HG03060 (cell line): ENCODE results near the gene FLOT2.
"Not testable (repeated sequence)": the region's sequence is repeated elsewhere in the genome, so short reads cannot be mapped to it uniquely, and the experiment has no call there.

Experiments
- ATAC-seq: cut with Tn5 transposase; IDR thresholded peaks from one replicate; pipeline ENCODE4 v1.9.1; 2021; ENCODE audit warnings: low read depth, moderate number of reproducible peaks; ENCODE audit not compliant: unreplicated experiment

FLOT2 gene

DNA sequence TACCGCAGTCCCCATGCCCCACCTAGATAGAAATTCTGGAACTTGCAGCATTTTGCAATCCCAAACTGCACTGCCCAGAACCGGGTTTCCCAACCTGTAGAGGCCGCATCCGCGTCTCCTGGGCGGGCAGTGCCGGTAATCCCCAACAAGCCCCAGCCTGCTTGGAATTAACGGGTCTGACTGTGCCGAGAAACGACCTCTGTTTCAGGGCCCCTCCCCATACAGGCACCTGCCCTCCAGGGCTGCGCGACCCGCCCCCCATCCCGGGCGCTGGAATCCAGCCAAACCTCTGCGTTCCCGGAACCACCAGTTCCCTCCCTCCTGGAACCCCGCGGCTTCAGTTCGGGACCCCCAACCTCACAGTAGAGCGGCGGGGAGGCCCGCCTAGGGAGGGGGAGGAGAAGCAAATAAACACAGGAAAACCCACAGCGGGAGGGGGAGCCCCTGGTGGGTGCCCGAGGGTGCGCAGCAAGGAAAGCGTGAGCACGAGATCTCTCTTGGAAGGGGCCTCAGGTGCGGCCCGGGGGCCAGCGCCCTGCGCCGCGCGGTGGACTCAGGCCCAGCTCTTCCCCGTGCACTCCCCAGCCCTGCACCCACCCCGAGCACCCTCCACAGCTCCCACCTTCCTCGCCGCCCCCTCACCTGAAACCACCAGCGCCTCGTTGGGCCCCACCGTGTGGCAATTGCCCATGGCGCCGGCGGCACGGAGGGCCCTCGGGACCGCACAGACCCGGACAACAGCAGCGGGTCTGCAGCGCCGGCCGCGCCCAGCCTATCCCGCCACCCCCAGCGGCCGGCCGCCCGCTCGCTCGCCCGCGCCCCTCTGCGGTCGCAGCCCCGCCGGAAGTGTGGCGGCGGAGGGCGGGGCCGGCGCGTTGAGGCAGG is at the start of gene FLOT2:
Gene FLOT2 (minus strand): TSS at position 850 of the 885 bp plus-strand sequence. CDS start 159 bp downstream, at position 691.
- ATAC-seq: no peak

DNA sequence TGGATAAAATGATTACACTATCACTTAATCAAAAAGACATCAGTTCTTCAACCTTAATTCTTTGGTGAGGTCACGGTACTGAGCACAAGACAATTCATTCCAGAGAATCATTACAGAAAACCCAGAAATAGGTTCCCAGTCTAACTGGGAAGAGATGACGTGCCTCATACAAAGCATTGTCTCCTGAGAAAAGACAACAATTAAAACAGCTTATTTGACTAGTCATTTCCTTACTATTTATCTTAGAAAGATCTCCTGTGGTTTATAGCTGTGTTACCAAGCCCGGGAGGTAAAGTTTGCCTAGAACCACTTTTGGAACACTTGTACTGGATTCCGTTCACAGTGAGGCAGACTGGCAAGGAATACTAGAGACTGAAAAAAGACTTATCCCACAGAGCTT is 48.7 kb upstream of the FLOT2 start:
- ATAC-seq: no peak

DNA sequence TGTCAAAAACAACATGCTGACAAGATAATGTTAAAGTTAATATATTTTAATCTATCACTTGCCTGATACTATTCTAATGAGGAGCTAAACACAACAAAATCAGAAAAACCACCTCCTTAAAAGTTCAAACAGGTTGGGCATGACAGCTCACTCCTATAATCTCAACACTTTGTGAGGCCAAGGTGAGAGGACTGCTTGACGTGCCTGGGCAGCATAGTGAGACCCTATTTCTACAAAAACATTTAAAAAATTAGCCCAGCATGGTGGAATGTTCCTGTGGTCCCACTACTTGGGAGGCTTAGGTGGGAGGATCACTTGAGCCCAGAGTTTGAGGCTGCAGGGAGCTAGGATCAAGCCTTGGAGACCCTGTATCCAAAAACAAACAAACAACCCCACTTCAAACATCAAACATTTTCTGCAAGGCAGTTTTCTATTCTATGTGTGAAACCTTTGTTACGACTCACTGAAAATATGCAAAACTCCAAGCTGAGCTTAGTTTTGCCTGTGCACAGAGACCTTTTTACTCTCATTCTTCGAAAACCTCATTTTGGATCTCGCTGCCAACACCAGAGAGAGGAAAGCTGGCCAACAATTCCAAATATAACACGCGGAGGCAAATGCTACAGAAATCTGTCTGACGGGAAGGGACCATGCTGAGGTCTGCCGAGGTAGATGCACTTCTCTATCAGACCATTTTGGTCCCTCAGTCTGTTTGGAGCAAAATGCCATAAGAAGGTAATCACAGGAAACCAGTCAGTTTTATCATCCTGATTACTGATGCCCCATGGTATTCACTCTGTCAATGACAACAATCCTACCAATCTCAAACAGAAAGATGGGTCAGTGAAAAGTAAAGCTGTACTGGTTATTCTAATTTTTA is 47.6 kb upstream of the FLOT2 start:
- ATAC-seq: no peak

DNA sequence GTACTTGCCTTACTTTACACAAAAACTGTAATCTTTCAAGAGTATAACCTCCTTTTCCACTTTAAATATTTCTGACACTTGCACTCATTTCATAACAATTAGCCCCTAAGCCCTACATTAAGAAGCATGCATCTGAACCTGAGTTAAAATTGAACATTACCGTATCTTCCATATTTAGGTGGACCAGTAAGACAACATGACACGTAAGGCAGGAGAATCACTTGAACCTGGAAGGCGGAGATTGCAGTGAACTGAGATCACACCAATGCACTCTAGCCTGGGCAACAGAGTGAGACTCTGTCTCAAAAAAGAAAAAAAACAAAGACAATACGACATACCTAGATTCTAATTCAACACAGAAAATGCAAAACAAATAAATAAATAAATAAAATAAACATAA is 46.8 kb upstream of the FLOT2 start:
- no peak for ATAC-seq

DNA sequence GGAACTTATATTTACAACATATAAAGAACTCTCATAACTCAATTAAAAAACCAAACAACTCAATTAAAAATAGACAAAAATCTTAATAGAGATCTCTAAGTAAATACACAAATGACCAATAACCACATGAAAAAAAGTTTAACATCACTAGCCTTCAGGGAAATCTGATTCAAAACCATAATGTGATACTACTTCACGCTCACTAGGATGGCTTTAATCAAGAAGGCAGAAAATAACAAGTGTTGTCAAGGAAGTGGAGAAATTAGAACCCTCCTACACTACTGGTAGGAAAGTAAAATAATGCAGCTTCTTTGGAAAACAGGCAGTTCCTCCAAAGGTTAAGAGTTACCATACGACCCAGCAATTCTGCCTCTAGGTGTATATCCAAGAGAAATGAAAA is 45.4 kb upstream of the FLOT2 start:
- no peak for ATAC-seq

DNA sequence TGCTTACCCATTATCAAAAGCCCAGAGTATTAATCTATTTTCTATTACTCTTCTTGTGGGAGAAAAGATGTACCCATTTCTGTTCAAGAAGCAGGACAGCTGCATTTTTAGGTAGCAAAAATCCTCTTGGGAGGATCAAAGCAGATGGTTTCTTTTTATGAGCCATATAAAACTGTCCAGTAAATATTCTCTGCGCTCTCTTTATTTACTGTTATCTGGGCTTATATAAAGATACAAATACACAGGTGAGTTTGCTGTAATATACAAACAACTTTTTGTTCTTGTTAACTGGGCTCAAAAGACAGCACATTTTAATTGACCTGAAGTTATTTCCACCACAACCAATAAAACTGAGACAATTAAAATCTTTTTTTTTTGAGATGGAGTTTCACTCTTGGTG is 43.7 kb upstream of the FLOT2 start:
- no peak for ATAC-seq

DNA sequence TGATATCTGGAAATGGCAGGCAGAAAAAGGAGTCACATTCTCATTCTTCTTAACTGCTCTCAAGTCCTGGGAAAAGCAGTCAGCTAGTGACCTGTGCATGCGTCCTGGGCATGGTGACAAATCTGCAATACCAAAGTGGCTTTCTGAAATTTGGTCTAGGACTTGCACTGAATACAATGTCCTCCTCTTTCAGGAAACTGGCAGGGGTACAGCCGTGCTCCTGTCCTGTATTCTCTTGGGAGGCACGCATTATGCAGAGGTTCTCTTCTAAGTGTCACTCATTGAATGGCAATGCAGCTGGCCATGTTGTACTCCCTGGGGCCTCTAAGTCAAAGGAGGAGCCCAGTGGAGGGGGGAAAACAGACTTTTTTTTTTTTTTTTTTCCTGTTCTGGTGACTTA is 43.1 kb upstream of the FLOT2 start:
- no peak for ATAC-seq

DNA sequence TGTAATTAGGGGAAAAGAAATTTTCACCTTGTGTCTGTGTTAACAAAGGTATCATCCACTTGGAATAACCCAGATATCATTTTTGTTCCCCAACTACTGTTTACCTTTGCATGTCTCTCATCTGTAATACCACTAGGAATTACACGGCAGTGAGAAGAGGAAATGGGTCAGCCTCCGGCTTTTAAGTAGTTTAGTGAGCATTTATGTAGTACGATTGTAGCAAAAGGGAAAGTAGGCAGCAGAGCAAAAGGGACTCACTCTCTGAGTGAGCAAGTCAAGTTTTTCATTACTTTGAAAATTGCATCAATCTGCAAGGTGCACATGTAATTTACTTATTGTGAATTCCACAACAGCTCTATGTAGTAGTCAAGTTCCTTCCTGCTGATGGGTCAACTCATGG is 42.6 kb upstream of the FLOT2 start:
- ATAC-seq: no peak

DNA sequence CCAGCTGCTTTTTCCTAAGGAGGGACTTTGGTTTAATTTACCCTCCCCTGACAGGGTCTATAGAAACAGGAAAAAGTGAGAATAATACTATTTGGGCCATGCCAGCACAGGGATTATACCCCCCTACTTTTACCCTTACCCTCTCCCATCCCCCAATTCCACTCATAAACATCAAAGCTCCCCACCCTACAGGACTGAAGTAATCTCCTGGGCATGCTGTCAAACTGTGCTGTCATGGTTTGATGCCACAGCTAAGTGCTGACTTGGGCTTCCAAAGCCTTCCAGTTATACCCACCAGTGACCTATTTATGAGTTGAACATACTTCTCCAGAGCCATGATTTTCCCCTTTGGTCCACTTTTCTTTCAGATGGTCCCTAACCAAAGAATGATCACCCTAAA is 41.0 kb upstream of the FLOT2 start:
- no peak for ATAC-seq

GRCh38 chr17:28937044-28937729 is 39.7 kb upstream of the FLOT2 start:
- ATAC-seq: no peak

DNA sequence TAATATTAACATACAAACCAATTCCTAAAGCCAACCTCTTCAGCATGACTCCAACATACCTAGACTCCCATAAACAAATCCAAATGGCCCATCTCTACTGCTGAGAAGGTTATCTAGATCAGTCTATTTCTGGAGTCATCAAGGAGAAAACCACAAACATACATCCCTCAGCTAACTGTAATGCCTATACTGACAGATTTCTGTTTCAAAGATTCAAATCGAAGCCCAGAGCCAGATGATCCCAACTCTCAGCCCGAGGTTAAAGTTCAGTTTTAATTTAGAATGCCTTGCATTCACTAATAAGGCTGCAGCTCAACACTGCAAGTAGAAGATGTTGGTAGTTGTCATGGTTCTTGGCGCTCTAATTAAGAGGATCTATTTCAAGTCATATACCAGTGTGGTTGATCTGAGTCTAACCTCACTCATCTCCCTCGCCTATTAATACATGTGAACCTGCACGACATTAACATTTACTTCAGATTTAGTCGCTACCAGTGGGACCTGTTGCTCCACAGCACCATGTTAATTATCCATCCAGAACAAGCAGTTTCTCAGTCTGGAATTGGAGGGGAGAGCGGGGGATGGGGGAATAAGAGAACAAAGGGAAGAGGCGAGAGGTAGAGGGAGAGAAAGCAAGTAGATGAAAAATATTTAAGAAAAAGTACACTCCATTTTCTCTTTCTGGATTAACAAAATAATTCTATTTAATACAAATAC is 38.4 kb upstream of the FLOT2 start:
- ATAC-seq: no peak

DNA sequence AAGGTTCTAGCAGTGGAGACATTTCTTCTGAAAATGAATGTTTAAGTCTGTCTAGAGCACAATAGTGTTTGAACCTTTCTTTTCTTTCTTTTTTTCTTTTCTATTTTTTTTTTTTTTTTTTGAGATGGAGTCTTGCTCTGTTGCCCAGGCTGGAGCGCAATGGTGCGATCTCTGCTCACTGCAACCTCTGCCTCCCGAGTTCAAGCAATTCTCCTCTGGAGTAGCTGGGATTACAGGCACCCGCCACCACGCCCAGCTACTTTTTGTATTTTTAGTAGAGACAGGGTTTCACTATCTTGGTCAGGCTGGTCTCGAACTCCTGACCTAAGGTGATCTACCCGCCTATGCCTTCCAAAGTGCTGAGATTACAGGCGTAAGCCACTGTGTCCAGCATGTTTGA is 37.0 kb upstream of the FLOT2 start:
- ATAC-seq: not testable (repeated sequence)

GRCh38 chr17:28929787-28930186 is 32.3 kb upstream of the FLOT2 start:
- ATAC-seq: no peak

DNA sequence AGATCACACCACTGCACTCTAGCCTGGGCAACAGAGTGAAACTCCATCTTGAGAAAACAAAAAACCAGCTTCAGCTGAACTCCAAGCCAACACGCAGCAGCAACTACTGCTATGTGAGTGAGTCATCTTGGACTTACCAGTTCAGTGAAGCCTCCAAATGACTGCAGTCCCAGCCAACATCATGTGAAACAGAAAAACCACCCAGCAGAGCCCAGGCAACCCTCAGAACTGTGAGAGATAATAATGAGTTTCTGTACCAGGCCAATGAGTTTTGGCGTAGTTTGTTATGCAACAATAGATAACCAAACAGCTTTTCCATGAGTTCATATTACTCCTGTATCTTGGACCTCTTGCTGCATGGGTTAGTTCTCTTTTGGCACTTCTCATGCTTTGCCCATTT is 30.5 kb upstream of the FLOT2 start:
- no peak for ATAC-seq

- no peak for ATAC-seq
Measured at GRCh38 chr17:28926786-28927185, 29.3 kb upstream of the FLOT2 start.

DNA sequence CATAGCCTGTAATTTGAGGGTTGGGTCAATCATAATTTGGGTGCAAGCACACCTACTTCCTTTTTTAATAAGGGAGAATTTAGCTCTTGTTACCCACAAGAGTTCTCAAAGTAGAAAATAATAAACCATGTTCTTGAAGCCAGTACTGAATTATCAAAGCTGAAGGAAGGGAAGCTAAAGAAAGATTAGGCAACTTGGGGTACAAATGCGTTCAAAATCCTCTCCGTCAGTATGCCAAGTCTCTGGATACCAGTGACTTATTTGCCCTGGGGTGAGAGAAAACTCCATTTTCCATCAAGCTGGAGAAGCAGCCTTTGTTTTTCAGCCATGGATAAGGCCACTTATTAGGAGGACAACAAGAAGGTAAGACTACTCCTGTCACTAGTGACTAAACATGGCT is 28.8 kb upstream of the FLOT2 start:
- no peak for ATAC-seq

- ATAC-seq: no peak
Measured at GRCh38 chr17:28925912-28926365, 28.4 kb upstream of the FLOT2 start.

GRCh38 chr17:28920201-28920600 is 22.7 kb upstream of the FLOT2 start:
- ATAC-seq: no peak

GRCh38 chr17:28918295-28918694 is 20.8 kb upstream of the FLOT2 start:
- no peak for ATAC-seq

DNA sequence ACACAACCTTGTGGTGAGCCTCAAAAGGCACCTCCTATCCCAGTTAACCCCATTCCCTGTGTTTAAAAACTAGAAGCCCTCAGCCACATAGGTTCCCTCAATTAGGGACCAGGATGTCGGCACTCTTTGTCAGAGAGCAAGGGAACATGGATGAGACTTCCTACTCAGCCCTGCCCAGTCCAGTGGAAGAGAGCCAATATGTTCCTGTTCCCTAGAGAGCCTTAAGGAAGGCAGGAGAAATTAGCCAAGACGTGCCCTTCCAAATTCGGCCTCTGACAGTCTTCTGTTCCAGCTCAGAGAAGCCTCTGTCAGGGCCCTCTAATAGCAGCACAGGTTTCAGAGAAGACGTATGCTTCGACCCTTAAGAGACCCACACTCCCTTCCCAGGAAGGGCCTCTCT is 19.9 kb upstream of the FLOT2 start:
- no peak for ATAC-seq
